GM19452 (cell line): ENCODE measurements around the gene PPM1M.

Source experiments
- ATAC-seq: cut with Tn5 transposase; IDR thresholded peaks from one replicate; pipeline ENCODE4 v1.9.1; 2021; ENCODE audit not compliant: unreplicated experiment

Gene PPM1M

DNA sequence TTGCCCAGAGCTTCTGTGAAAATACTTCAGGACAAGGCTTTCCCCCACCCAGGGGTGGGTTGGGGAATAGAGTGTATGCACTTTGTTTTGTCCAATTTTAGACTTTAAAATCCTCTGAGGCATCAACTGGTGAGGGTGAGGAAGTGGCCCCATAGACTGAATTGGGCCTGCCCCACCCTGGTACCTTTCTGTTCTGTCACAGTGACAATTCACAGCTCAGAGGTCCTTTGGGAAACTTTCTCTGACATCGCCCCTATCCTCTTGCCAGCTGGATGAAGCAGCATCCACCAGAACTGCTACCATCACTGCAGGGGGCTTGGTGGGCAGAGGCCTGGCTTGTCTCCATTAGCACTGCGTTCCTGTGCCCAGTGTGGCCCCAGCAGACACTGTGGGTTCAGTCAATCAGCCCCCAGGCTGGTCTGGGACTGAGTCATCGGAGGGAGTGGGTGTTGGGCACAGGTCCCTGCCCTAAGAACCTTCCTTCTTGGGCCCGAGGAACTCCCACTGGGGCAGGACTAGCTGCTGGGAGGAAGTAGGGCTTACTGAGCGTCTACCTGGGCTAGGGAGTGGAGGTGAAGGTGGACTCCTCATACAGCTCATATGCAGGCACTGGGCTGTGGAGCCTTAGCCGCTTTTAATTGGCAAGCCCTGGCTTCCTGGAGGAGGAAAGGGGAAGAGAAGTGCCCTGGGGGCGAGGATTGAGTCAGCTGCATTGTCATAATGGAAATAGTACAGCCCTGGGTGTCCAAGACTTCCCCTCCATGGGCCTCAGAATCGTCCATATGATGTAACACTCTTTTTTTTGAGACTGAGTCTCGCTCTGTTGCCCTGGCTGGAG lies 1.5 kb upstream of the PPM1M start:
- peak; percentile 46 for ATAC-seq

DNA sequence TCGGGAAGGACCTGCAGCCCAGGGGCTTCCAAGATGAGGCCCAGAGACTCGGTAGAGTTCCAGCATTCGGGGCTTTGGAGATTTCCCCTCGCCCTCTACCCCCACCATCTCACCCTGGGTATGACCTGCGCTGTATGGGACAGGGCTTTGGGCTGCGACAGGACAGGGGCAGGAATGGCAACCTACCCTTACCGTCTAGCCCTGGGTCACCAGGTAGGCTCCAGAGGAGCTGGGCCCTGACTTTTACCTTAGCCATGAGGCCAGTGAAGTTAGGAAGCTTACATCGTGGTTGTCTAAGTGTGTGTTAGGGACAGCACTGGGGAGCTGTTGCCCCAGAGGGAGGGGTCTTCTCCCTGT lies 683 bp downstream of the PPM1M start:
- ATAC-seq: no peak

DNA sequence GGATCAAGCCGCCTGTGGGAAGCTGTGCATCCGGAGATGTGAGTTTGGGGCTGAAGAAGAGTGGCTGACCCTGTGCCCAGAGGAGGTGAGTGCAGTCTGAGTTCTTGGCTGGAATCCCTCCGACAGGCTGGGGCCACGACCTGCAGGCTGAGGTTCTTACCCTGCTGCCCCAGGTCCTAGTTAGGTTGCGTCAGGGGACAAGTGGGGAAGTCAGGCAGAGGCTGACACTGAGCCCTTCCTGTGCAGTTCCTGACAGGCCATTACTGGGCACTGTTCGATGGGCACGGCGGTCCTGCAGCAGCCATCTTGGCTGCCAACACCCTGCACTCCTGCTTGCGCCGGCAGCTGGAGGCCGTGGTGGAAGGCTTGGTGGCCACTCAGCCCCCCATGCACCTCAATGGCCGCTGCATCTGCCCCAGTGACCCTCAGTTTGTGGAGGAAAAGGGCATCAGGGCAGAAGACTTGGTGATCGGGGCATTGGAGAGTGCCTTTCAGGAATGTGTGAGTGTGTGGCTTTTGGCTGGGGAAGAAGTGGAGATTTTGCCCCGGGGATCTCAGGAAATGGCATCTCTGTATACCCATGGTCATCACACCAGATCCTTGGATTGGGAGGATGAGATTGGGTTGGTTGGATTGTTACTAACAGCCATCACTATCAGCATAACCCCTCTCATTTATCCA lies 1.3 kb downstream of the PPM1M start:
- ATAC-seq: no peak

DNA sequence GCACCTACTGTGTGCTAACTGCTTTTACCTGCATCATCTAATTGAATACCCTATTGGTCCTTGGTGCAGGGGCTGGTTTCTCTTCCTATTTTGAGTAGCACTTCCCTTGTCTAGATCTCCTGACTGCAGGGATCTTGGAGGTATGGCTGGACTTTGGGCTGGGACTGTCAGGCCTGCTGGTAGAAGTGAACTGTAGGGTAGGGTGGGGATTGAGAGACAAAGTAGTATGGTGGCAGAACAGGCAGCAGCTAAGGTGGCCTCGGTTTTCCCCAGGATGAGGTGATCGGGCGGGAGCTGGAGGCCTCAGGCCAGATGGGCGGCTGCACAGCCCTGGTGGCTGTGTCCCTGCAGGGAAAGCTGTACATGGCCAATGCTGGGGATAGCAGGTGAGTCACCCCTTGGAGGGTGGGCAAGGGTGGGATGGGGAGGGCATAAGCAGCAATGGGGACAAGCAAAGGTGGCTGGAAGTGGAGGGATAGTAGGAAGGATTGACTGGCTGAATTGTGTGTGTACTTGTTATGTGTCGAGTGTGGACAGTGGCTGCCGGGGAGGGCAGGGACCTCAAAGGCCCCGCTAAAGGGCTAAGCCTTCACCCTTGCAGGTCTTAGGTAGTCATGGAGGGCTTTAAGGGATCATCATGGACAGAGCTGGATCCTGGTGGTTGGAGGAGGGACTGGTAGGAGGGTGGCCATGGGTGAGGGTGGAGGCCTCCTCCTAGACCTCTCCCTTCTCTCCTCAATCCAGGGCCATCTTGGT lies 2.0 kb downstream of the PPM1M start:
- no peak for ATAC-seq

DNA sequence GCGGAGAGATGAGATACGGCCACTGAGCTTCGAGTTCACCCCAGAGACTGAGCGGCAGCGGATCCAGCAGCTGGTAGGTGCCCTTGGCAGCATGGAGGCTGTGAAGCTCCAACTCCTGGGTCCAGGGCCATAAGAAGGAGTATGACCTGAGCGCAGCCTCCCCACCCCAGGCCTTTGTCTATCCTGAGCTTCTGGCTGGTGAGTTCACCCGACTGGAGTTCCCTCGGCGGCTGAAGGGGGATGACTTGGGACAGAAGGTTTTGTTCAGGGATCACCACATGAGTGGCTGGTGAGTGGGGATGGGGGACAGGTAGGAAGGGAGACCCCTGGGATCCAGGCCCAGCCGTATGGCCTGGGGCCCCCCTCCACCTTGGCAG lies 2.6 kb downstream of the PPM1M start:
- ATAC-seq: no peak

DNA sequence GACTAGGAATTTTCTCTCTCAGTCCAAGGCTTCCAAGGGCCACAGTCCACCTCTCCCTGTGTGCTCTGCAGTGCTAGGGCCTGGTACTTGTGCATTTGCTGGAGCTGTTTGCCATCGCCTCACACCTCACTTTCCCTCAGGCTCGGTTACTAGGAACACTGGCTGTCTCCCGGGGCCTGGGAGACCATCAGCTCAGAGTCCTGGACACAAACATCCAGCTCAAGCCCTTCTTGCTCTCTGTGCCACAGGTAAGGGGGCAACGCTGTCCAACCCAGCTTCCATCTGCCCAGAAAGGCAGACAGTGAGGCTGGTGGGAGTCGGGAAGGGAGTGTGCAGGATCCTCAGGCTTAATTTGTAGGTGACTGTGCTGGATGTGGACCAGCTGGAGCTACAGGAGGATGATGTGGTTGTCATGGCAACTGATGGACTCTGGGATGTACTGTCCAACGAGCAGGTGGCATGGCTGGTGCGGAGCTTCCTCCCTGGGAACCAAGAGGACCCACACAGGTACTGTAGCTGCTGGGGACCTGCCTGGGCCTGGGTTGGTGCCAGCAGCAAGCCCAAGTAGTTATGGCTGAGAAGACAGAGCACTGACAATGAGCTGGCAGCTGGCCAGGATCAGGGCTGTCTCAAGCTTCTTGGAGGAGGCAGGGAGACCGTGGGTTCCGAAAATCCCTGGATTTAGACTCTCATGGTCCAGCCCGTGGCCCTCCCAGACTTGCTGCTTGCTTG lies 3.4 kb downstream of the PPM1M start:
- ATAC-seq: no peak

DNA sequence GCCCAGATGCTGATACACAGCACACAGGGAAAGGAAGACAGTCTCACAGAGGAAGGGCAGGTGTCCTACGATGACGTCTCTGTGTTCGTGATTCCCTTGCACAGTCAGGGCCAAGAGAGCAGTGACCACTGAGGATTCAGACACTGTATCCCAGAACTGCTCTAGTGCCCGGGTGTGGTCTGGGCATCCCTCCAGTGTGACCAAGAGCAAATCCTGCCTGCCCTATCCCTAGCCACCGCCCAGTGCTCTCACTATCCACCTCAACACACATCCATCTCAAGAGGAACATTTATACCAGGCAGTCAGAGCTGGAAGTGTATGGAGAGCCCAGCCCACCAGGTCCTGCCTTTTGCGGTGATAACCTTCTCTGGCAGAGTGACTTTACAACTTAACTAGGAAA lies 4.1 kb downstream of the PPM1M start:
- ATAC-seq: no peak

DNA sequence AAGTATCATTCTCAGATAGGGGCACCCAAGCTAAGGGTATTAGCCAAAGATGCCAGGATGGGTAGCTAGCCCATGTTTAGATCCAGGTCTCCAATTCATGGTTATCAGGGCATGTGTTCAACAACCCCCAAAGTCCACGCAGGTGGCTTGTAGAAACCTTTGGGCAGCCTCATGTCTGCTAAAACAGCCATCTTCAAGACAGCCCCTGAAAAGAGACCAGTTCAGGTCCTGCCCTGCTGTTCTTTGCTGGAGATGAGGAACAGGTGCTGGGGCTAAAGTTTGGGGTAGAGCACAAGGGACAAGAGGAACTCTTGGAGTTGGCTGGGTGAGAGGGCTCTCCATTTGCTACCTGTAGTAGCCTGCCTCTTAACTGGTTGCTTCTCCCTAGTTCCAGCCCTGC lies 4.6 kb downstream of the PPM1M start:
- no peak for ATAC-seq

DNA sequence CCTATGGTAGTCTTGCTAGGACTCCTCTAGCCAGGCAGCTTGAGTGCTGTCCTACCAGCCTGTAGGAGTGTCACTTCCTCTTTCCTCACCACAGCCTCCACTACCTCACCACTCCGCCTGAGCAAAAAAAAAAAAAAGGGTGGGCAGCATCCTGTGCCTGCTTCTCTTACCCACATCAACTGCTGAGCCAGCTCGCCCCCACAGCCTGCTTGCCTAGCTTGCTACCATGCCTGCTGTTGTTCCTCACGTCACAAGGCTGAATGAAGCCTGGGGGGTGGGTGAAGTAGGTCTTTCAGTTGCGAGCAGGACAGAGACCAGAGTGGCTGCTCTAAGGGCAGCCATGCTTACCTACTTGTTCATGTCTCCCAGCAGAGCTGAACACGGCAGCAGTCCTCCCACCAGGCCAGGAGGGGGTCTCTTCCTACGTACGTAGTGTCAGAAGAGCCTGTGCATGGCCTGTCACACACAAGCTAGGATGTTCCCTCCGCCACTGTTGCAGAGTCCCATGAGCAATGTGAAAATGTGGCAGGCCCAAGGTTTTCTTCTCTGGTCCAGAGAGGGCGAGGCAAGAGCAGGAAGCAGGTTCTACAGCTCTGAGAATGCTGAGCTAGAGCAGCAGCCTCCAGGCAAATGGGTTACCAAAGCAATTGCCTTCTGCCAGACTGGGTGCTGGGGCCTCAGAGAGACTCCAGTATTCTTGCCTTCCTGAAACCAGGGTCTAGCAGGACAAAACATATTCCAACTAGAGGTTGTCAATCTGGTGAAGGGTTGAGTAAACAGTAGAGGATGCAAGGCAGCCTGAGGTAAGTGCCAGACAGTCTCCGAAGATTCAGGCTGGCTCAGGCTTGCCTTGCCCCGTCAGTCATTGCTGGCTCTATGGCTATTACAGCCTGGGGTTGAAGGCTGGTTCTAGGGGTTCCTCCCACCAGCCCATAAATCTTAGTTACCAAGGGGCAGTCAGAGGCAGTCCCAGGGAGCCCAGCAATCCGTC lies 8.1 kb downstream of the PPM1M start:
- ATAC-seq: peak; percentile 90

DNA sequence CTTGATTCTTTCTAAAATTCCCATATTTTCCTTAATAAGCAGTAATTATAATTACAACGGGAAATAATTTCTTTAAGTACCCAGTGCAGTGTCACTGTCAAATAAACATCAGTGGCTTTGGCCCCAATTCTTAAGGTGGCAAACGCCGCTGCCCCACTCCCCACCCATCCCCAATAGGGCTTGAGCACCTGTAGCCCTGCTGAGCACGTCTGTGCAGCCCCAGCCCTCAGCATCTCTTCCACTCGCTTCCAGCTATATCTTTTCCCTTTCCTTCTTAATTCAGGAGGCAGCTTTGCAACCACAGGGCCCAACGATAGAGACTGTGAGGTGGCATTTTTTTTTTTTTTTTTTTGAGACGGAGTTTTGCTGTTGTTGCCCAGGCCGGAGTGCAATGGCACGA lies 9.0 kb downstream of the PPM1M start:
- no peak for ATAC-seq

DNA sequence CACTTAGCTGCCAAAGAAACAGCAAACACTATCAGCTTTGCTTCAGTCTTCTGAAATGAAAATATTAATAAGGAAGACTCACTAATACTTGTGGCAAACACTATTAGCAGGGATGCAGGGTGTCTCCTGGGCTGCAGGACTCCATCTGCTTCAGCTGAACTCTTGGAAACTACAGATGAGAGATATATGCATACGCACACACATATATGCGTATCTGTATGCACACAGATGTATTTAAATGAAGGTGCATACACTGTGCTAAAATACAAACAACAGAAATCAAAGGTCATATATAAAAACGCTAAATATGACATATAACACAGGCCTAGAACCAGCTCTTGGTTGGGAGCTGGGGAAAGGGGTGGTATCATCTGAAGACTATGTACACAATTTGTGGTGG lies 10.6 kb downstream of the PPM1M start:
- no peak for ATAC-seq

DNA sequence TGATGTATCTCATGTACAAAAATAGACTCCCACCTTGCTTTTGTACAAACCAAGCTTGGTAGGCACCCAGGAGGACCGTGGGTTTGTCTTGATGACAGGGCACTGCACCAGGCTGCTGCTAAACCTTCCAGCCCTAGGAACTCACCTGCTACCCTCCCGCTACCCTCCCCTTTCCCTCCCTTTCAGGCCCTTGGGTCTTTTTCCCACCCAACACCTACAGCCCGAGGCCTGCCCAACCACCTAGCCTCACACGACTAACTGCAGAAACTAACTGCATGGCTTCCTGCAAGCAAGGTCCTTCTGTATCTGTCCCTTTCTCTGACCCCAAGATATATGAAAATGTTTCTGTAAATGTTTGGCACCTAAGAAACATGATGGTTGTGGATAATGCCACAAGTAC lies 11.1 kb downstream of the PPM1M start:
- no peak for ATAC-seq

DNA sequence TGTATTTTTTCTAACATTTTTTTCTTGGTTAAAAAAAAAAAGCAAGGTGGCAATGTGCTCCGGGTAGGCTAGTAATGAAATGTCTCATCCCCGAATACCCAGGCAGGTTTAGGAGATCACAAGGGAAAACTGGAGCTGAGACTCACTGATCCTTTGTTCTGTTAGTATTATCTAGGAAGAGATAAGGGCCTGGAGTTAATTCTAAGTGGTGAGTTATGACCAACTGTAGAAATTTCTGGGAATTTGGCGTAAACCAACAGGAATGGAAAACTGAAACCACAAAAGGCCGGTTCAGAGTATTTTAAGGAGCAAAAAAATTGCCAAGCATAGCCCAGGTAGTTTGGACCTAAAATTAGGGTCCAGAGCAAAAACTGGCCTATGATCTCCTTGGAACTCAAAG lies 12.4 kb downstream of the PPM1M start:
- ATAC-seq: no peak

DNA sequence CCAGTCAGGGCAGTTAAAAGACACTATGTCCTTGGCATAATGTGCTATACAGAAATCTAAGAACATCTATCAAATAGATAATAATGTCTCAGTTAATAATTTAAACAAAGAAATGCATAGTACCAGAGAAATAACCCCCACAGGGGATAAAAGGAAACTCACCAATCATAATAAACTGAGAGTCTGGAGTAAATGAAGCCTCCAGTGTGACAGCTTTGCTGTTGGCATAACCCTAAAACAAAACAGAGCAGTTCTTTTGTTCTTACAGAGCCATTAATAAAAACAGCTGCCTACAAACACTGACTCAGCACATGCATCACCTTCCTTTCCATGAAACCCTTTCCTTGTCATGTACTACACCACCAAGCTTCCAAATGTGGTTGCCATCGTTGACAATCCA lies 13.5 kb downstream of the PPM1M start:
- no peak for ATAC-seq

DNA sequence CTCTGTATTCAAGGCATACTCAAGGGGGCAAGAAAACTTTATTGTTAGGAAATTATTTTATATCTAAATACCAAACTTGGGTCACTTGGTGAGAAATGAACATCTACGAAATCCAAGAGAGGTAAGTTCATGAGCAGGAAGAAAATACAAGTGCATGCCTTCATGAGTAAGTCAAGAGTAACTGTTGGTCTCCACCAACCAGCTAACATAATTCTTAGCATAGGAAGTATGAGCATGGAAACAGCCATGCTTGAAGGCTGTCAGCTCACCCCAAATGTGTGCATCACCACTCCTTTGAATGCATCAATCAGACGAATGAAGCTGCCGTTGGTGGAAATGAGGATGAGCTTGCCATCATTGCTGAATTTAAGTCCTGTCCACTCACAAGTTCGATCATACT lies 13.9 kb downstream of the PPM1M start:
- ATAC-seq: no peak

DNA sequence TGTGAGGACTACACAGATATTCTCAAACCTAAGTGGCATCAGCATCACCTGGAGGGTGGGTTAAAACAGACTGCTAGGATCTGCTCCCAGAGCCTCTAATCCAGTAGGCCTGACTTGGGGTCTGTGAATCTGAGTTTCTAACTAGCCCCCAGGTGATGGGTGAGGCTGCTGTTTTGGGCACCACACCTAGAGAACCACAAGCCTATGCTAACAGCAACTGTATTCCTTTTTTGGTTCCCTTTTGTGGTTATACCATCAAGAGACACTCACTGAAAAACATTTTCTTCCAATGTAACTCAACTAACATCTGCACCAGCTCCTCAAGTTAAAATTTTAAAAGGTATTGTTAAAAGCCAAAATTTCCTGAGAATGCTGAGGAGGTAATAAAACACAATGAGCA lies 16.9 kb downstream of the PPM1M start:
- no peak for ATAC-seq

DNA sequence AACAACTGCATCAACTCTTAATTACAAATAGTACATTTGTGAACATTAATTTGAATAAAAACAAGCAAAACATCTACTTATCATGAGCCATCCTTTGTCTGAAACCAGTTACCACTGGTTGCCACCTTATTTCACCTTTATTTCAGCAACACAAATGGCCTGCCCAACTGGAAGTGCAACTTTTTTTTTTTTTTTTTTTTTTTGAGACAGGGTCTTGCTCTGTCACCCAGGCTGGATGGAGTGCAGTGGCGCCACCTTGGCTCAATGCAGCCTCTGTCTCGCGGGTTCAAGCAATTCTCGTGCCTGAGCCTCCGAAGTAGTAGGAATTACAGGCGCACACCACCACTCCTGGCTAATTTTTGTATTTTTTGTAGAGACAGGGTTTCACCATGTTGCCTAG lies 19.8 kb downstream of the PPM1M start:
- no peak for ATAC-seq

DNA sequence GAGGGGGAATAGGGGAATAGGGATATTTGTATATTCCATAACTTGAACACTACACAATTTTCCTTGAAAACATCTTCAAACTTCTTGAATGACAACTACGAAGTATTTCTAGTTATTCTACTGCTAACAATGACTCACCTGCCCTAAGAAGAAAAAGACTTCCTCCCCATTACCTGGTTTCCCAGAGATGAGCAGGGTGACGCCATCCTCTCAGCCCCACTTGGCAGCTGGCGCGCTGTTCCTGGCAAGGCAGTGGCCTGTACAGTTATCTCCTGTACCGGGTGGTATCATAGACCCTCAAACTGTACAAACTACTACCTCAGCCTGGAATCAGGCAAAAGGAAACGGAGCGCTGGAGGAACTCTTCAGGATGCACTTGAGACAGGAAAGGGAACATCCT lies 22.5 kb downstream of the PPM1M start:
- ATAC-seq: no peak

DNA sequence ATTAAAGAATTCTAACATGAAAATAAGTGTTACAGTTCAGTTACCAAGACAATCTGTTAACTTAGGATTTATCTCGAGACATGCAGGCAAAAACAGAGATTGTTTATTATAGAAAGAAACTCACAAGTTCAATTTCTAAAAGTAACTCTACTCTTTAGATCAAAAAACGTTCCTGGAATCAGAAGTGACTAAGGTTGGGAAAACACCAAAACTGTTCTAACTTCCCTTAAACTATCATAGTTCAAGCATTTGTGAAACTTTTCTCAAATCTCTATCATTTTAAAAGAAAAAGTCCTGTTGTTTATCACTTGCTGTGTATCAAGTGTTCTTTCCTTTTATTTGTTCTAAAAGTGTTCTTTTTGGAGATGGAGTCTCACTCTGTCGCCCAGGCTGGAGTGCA lies 24.2 kb downstream of the PPM1M start:
- no peak for ATAC-seq

DNA sequence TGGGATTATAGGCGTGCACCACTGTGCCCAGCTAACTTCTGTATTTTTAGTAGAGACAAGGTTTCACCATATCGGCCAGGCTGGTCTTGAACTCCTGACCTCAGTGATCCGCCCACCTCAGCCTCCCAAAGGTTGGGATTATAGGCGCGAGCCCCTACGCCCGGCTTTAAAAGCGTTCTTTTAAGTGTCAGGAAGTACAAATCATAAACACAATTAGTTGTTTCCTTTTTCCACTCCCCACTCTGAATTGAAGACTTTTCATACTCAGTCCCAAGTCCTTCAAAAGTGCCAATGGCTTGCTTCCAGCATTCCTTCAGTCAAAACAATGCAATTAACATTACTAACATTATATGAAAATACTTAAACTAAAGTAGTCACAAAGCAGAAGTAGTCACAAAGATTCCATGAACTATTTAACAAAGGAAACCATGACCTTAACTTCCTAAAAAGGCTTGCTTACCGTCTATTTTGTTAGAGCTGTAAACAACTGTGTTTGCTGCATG lies 24.7 kb downstream of the PPM1M start:
- ATAC-seq: no peak
